Keratinocyte (primary cell): ENCODE measurements around the gene BRAT1. TPM values are rescaled to one million over a fixed set of nuclear protein-coding genes. Genes with fewer than 3 reads are reported as not detected.
A peak's percentile ranks its signal among the peaks of the same experiment; 100 is the strongest.

Source experiments
- DNase-seq: peaks from one replicate; pipeline ENCODE4 v3.0.0-alpha.2; 2011; ENCODE audit warnings: low read depth, missing footprints, low spot score
- FAIRE-seq: peaks from 2 replicates; lab custom pipeline; 2011; peaks lifted over from hg19 to GRCh38; lab: Jason Lieb, UNC
- H2AFZ ChIP-seq: 2 replicates; pipeline ENCODE4 v1.6.0; 2012; ENCODE audit warnings: low read length, control low read depth, inconsistent platforms; ENCODE audit not compliant: control insufficient read depth
- H3K27ac ChIP-seq: 2 replicates; pipeline ENCODE4 v1.5.1; 2011; ENCODE audit warnings: low read length; ENCODE audit not compliant: control insufficient read depth, insufficient read depth
- H3K27me3 ChIP-seq: 3 replicates; pipeline ENCODE4 v1.6.0; 2011; ENCODE audit warnings: low read length; ENCODE audit not compliant: control insufficient read depth, insufficient read depth; ENCODE audit errors: extremely low read depth
- H3K36me3 ChIP-seq, 2 experiments: 2 replicates in 1 of 2; 3 replicates in 1 of 2; pipeline ENCODE4 v1.5.1; 2011; ENCODE audit warnings: low read length in 2 of 2, mild to moderate bottlenecking in 1 of 2; ENCODE audit not compliant: control insufficient read depth in 2 of 2, insufficient read depth in 2 of 2; ENCODE audit errors: extremely low read depth in 1 of 2
- H3K4me1 ChIP-seq: 3 replicates; pipeline ENCODE4 v1.5.1; 2011; ENCODE audit warnings: low read length; ENCODE audit not compliant: control insufficient read depth, insufficient read depth; ENCODE audit errors: extremely low read depth
- H3K4me2 ChIP-seq: 3 replicates; pipeline ENCODE4 v1.6.0; 2011; ENCODE audit warnings: low read depth, low read length; ENCODE audit not compliant: control insufficient read depth, insufficient read depth; ENCODE audit errors: extremely low read depth
- H3K4me3 ChIP-seq, 3 experiments: fragments of 200-600 bp in 1 of 3; sonication (generic) in 1 of 3; 2 replicates in 2 of 3; 3 replicates in 1 of 3; pipeline ENCODE4 v1.5.1; 2011 to 2016; ENCODE audit warnings: low read length in 3 of 3, mild to moderate bottlenecking in 3 of 3, control low read depth in 2 of 3, inconsistent platforms in 1 of 3, low read depth in 1 of 3, mixed read lengths in 1 of 3, mixed run types in 1 of 3, moderate library complexity in 1 of 3; ENCODE audit not compliant: control insufficient read depth in 2 of 3, insufficient read depth in 2 of 3; ENCODE audit errors: extremely low read depth in 1 of 3
- H3K79me2 ChIP-seq: 2 replicates; pipeline ENCODE4 v1.6.0; 2012; ENCODE audit warnings: low read length; ENCODE audit not compliant: control insufficient read depth, insufficient read depth
- H3K9ac ChIP-seq: 3 replicates; pipeline ENCODE4 v1.6.0; 2011; ENCODE audit warnings: low read length; ENCODE audit not compliant: control insufficient read depth, insufficient read depth; ENCODE audit errors: extremely low read depth
- H3K9me1 ChIP-seq: 3 replicates; pipeline ENCODE4 v1.6.0; 2011; ENCODE audit warnings: low read length; ENCODE audit not compliant: control insufficient read depth, insufficient read depth; ENCODE audit errors: extremely low read depth
- H3K9me3 ChIP-seq: 2 replicates; pipeline ENCODE4 v1.5.1; 2012; ENCODE audit warnings: low read depth, low read length; ENCODE audit not compliant: control insufficient read depth
- H4K20me1 ChIP-seq: 3 replicates; pipeline ENCODE4 v1.6.0; 2011; ENCODE audit warnings: low read length; ENCODE audit not compliant: control insufficient read depth, insufficient read depth; ENCODE audit errors: extremely low read depth
- EZH2 ChIP-seq: IDR thresholded peaks from one replicate; pipeline ENCODE4 v1.6.1; 2012; ENCODE audit warnings: inconsistent platforms, mild to moderate bottlenecking, low read length, moderate library complexity
- dilution Hi-C: fragments of 300-500 bp; cut with MboI; formaldehyde crosslinking; loops from one replicate; pipeline ENCODE4 v1.7.0; 2020; ENCODE audit warnings: low sequenced_read_pairs; ENCODE audit not compliant: extremely low pct_ligation_motif_present
- polyA plus RNA-seq, 5 experiments: library from polyadenylated mRNA; depleted of rRNA in 3 of 5; stranded (reverse) in 3 of 5; stranded (forward) in 1 of 5; unstranded in 1 of 5; fragments of >200 nt; gene quantifications; 1 replicate in 1 of 5; 2 replicates in 3 of 5; 3 replicates in 1 of 5; pipeline versions ENCODE4 v1.2.1 to v1.2.3, GENCODE V29; 2011 to 2012; ENCODE audit warnings: missing spikeins in 2 of 5, low read depth in 1 of 5, low replicate concordance in 1 of 5
- TF ChIP-seq, protein P1 (sequence below), 3 experiments: IDR thresholded peaks in 1 of 3; conservative IDR thresholded peaks in 1 of 3; optimal IDR thresholded peaks in 1 of 3; 2 replicates in 2 of 3; 3 replicates in 1 of 3; pipeline versions ENCODE3 to v1.5.1; 2011; ENCODE audit warnings: low read length in 3 of 3, mild to moderate bottlenecking in 3 of 3, moderate library complexity in 2 of 3, control low read depth in 1 of 3, inconsistent platforms in 1 of 3; ENCODE audit not compliant: insufficient read depth in 2 of 3; ENCODE audit errors: extremely low read depth in 1 of 3

Gene BRAT1
- polyA plus RNA-seq, 1 donor (not counting 4 experiments of a cell fraction or from before 2014, with no cell fraction given) = 6.4 TPM

- TF ChIP-seq EZH2 = no peak
- TF ChIP-seq, protein P1, sequence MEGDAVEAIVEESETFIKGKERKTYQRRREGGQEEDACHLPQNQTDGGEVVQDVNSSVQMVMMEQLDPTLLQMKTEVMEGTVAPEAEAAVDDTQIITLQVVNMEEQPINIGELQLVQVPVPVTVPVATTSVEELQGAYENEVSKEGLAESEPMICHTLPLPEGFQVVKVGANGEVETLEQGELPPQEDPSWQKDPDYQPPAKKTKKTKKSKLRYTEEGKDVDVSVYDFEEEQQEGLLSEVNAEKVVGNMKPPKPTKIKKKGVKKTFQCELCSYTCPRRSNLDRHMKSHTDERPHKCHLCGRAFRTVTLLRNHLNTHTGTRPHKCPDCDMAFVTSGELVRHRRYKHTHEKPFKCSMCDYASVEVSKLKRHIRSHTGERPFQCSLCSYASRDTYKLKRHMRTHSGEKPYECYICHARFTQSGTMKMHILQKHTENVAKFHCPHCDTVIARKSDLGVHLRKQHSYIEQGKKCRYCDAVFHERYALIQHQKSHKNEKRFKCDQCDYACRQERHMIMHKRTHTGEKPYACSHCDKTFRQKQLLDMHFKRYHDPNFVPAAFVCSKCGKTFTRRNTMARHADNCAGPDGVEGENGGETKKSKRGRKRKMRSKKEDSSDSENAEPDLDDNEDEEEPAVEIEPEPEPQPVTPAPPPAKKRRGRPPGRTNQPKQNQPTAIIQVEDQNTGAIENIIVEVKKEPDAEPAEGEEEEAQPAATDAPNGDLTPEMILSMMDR (optimal IDR thresholded peaks at IDR 0.05 in 1 of 3, IDR thresholded peaks at IDR 0.05 in 1 of 3, conservative IDR thresholded peaks at IDR 0.05 in 1 of 3; ENCODE audit: extremely low read depth in 1 of 3, insufficient read depth in 2 of 3, low read length in 3 of 3) = no peak
- peaks cover 4% of the 10 kb centered on the region for H4K20me1 ChIP-seq
- no peak overlapping the region for H3K27ac ChIP-seq
- dilution Hi-C loops = no loop called here
- H3K4me1 ChIP-seq = peaks cover 58% of the 10 kb centered on the region
- no peak overlapping the region for H3K9ac ChIP-seq
- FAIRE-seq (peak; percentile 26), DNase-seq (no peak)
- H3K9me3 ChIP-seq = no peaks in the 10 kb centered on the region
- no peaks in the 10 kb centered on the region for H3K79me2 ChIP-seq
- no peak overlapping the region for H3K4me3 ChIP-seq
- H3K9me1 ChIP-seq = no peaks in the 10 kb centered on the region
- H3K4me2 ChIP-seq = peak overlapping the region; percentile 25
- no peaks in the 10 kb centered on the region for H3K27me3 ChIP-seq
- no peak overlapping the region for H2AFZ ChIP-seq
- peaks cover 10 to 12% of the 10 kb centered on the region in 2 experiments for H3K36me3 ChIP-seq
Observed at GRCh38 chr7:2527505-2528467, 27.5 kb downstream of the BRAT1 start.

- no peak overlapping the region for H2AFZ ChIP-seq
- H3K4me1 ChIP-seq = peaks cover 67% of the 10 kb centered on the region
- H3K9me1 ChIP-seq = no peaks in the 10 kb centered on the region
- H3K9me3 ChIP-seq = no peaks in the 10 kb centered on the region
- H3K9ac ChIP-seq = no peak overlapping the region
- dilution Hi-C loops = no loop called here
- TF ChIP-seq, protein P1 (optimal IDR thresholded peaks at IDR 0.05 in 1 of 3, IDR thresholded peaks at IDR 0.05 in 1 of 3, conservative IDR thresholded peaks at IDR 0.05 in 1 of 3; ENCODE audit: extremely low read depth in 1 of 3, insufficient read depth in 2 of 3, low read length in 3 of 3) = no peak
- no peak for TF ChIP-seq EZH2
- peaks cover 2% of the 10 kb centered on the region for H3K79me2 ChIP-seq
- H3K4me2 ChIP-seq = no peak overlapping the region
- no peak overlapping the region for H3K4me3 ChIP-seq
- no peak for DNase-seq
- FAIRE-seq = no peak
- no peaks in the 10 kb centered on the region for H3K27me3 ChIP-seq
- H3K27ac ChIP-seq = no peak overlapping the region
- peaks cover 4% of the 10 kb centered on the region for H4K20me1 ChIP-seq
- H3K36me3 ChIP-seq = peaks cover 10 to 12% of the 10 kb centered on the region in 2 experiments
Observed at GRCh38 chr7:2526659-2527504, 28.4 kb downstream of the BRAT1 start.
